ENCODE measurements around the gene BDH2. TPM values are rescaled to one million over a fixed set of nuclear protein-coding genes. Genes with fewer than 3 reads are reported as not detected.

Gene BDH2
- total RNA-seq, 1 experiment from 2014 or later: 40.2 TPM

DNA sequence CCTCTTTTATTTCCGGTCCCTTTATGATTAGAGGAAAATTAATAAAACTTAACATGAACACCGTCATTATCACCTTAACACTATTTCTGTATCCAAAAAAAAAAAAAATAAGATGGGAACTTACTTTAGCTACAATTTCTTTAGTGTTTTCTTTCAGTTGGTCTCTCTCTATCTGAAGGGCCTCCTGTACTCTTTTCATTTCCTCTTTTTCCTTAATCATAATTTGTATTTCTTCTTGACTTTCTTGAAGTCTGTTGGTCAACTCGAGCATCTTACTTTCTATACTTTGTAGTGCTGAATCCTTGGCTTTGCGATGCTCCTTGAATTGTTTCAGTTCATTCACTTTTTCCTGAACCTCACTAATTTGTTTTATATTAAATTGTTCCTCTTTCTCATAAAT, 45.3 kb upstream of the BDH2 start:
- H3K4me2 ChIP-seq (ENCODE audit: insufficient read depth, insufficient read length, low read length): no peak overlapping the region
- no peak overlapping the region for H3K14ac ChIP-seq (ENCODE audit: insufficient read depth, low read length)
- no peak for DNase-seq
- TF ChIP-seq, protein P1, sequence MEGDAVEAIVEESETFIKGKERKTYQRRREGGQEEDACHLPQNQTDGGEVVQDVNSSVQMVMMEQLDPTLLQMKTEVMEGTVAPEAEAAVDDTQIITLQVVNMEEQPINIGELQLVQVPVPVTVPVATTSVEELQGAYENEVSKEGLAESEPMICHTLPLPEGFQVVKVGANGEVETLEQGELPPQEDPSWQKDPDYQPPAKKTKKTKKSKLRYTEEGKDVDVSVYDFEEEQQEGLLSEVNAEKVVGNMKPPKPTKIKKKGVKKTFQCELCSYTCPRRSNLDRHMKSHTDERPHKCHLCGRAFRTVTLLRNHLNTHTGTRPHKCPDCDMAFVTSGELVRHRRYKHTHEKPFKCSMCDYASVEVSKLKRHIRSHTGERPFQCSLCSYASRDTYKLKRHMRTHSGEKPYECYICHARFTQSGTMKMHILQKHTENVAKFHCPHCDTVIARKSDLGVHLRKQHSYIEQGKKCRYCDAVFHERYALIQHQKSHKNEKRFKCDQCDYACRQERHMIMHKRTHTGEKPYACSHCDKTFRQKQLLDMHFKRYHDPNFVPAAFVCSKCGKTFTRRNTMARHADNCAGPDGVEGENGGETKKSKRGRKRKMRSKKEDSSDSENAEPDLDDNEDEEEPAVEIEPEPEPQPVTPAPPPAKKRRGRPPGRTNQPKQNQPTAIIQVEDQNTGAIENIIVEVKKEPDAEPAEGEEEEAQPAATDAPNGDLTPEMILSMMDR (conservative IDR thresholded peaks at IDR 0.05): no peak
- no peak overlapping the region for H2BK120ac ChIP-seq (ENCODE audit: low read depth, low read length, poor library complexity, severe bottlenecking)
- no peak overlapping the region for H2AK5ac ChIP-seq (ENCODE audit: insufficient read length, low read length)
- H3K4ac ChIP-seq (ENCODE audit: low read depth, low read length): no peak overlapping the region
- H2BK5ac ChIP-seq (ENCODE audit: insufficient read length, low read length): no peak overlapping the region
- peaks cover 26 to 88% (median 83%) of the 10 kb centered on the region in 3 experiments for H3K36me3 Mint-ChIP-seq (ENCODE audit: insufficient read depth in 1 of 3, low read depth in 3 of 3)
- no peaks in the 10 kb centered on the region for H3K27me3 ChIP-seq (ENCODE audit: insufficient read depth, low read length)
- H4K91ac ChIP-seq (ENCODE audit: insufficient read length, low read depth, low read length): no peak overlapping the region
- no peaks in the 10 kb centered on the region for H3K9me3 ChIP-seq (ENCODE audit: control insufficient read depth, low read depth, low read length)
- no CpG with 5 or more reads among the region's 4 CpGs for WGBS (ENCODE audit: extremely low coverage, insufficient read length, low lambda C conversion rate)
- H2BK12ac ChIP-seq (ENCODE audit: insufficient read length, low read depth, low read length): no peak overlapping the region
- no peak overlapping the region for H4K5ac ChIP-seq (ENCODE audit: insufficient read length, low read depth, low read length)
- no peak overlapping the region for H3K27ac Mint-ChIP-seq
- no peaks in the 10 kb centered on the region for H3K4me1 ChIP-seq (ENCODE audit: insufficient read depth, low read length)
- H3K23me2 ChIP-seq (ENCODE audit: insufficient read length, low read depth, low read length, poor library complexity, severe bottlenecking): no peaks in the 10 kb centered on the region
- H4K8ac ChIP-seq (replicated peaks; ENCODE audit: insufficient read length, low read depth, low read length): no peak overlapping the region
- no peak overlapping the region for H3K23ac ChIP-seq (ENCODE audit: insufficient read length, low read depth, low read length)
- no peaks in the 10 kb centered on the region for H3K79me1 ChIP-seq (ENCODE audit: insufficient read depth, low read depth, low read length, poor library complexity, severe bottlenecking)
- H3K18ac ChIP-seq (ENCODE audit: insufficient read length, low read depth, low read length): no peak overlapping the region
- H2BK20ac ChIP-seq (ENCODE audit: low read depth, low read length, poor library complexity, severe bottlenecking): no peak overlapping the region
- no peaks in the 10 kb centered on the region for H3K27me3 Mint-ChIP-seq (ENCODE audit: low read depth)
- H3K9me3 Mint-ChIP-seq: no peaks in the 10 kb centered on the region
- no peak overlapping the region for H3K56ac ChIP-seq (ENCODE audit: insufficient read length, low read depth, low read length)
- H3K4me3 Mint-ChIP-seq: no peak overlapping the region
- H3T11ph ChIP-seq (ENCODE audit: low read length): no peak overlapping the region
- H2BK15ac ChIP-seq (ENCODE audit: low read depth, low read length): no peak overlapping the region
- H2AFZ ChIP-seq (ENCODE audit: low read length): no peak overlapping the region
- H3K4me1 Mint-ChIP-seq: no peaks in the 10 kb centered on the region
- H3K27ac ChIP-seq (ENCODE audit: insufficient read length, low read depth, low read length): no peak overlapping the region
- H3K9ac ChIP-seq (ENCODE audit: extremely low read depth, insufficient read length, low read length): no peak overlapping the region
- H3K79me2 ChIP-seq (ENCODE audit: insufficient read depth, low read length): no peaks in the 10 kb centered on the region
- no peaks in the 10 kb centered on the region for H4K20me1 ChIP-seq (ENCODE audit: control insufficient read depth, insufficient read depth, insufficient read length)

Measured in H9 (cell line).